Lung (tissue), 12 donors: ENCODE results near the gene PRKCZ. TPM values are rescaled to one million over a fixed set of nuclear protein-coding genes. Genes with fewer than 3 reads are reported as not detected.

Experiments used
- ATAC-seq: fragments of 200-7000 bp; cut with Tn5 transposase; one replicate; pipeline ENCODE4 v1.9.1; 2020; ENCODE audit warnings: moderate number of reproducible peaks; ENCODE audit not compliant: insufficient read depth, low FRiP score
- DNase-seq, 3 donors: peaks; one replicate each; pipeline ENCODE4 v3.0.0-alpha.2; 2013 to 2017
- H3K27ac ChIP-seq, 2 donors: one replicate each; pipeline ENCODE4 v1.5.1; 2013; ENCODE audit warnings: mild to moderate bottlenecking in 2 of 2, moderate library complexity in 2 of 2, control low read depth in 1 of 2, inconsistent platforms in 1 of 2, low read depth in 1 of 2, low read length in 1 of 2
- H3K27me3 ChIP-seq, 3 donors: one replicate each; pipeline ENCODE4 v1.5.1; 2013; ENCODE audit warnings: low read length in 2 of 3; ENCODE audit not compliant: control insufficient read depth in 3 of 3, insufficient read depth in 3 of 3
- H3K36me3 ChIP-seq, 4 donors: one replicate each; pipeline ENCODE4 v1.5.1; 2013; ENCODE audit warnings: low read length in 4 of 4, mild to moderate bottlenecking in 1 of 4, moderate library complexity in 1 of 4; ENCODE audit not compliant: control insufficient read depth in 4 of 4, insufficient read depth in 4 of 4
- H3K4me1 ChIP-seq, 5 donors: one replicate each; pipeline ENCODE4 v1.5.1; 2013; ENCODE audit warnings: low read length in 5 of 5, mild to moderate bottlenecking in 2 of 5, moderate library complexity in 1 of 5; ENCODE audit not compliant: control insufficient read depth in 5 of 5, insufficient read depth in 5 of 5
- H3K4me3 ChIP-seq: one replicate; pipeline ENCODE4 v1.5.1; 2013; ENCODE audit warnings: mild to moderate bottlenecking, control low read depth, moderate library complexity
- H3K9ac ChIP-seq, 2 donors: one replicate each; pipeline ENCODE4 v1.5.1; 2013; ENCODE audit warnings: low read length in 2 of 2, control low read depth in 1 of 2; ENCODE audit not compliant: insufficient read depth in 1 of 2
- H3K9me3 ChIP-seq, 4 donors: one replicate each; pipeline ENCODE4 v1.5.1; 2013; ENCODE audit warnings: low read length in 3 of 4, mild to moderate bottlenecking in 1 of 4, moderate library complexity in 1 of 4; ENCODE audit not compliant: control insufficient read depth in 4 of 4, insufficient read depth in 3 of 4
- whole genome bisulfite sequencing, 2 donors: extraction: QIAGEN DNeasy Blood & Tissue Kit; methylation state at CpG; one replicate each; pipeline ENCODE4 v1.1.7; 2013; 5-methylcytosine and 5-hydroxymethylcytosine counted together
- polyA plus RNA-seq, 2 donors: library from polyadenylated mRNA; stranded (reverse); fragments of 200-250 nt; gene quantifications; one replicate each; pipeline ENCODE4 v1.2.1, GENCODE V29; 2013
- total RNA-seq, 2 donors: library from RNA; depleted of rRNA in 1 of 2; stranded (reverse); fragments of >200 nt in 1 of 2; gene quantifications; one replicate each; pipeline ENCODE4 v1.2.1, GENCODE V29; 2014 to 2021
- TF ChIP-seq, protein P1 (sequence below): IDR thresholded peaks from 2 replicates; pipeline ENCODE4 v1.5.1; 2012; ENCODE audit warnings: mild to moderate bottlenecking; ENCODE audit errors: control extremely low read depth, extremely low read depth
- donor health status: control.
- donor health status: control.
- donor health status: Bipolar disorder and iron deficiency.
- donor health status: healthy.
- donor health status: DM: yes; HTN: yes; CAD: no.

PRKCZ gene
- total and polyA plus RNA-seq, 4 donors, result 55.2 to 149 (median 117) TPM

- TF ChIP-seq, protein P1, sequence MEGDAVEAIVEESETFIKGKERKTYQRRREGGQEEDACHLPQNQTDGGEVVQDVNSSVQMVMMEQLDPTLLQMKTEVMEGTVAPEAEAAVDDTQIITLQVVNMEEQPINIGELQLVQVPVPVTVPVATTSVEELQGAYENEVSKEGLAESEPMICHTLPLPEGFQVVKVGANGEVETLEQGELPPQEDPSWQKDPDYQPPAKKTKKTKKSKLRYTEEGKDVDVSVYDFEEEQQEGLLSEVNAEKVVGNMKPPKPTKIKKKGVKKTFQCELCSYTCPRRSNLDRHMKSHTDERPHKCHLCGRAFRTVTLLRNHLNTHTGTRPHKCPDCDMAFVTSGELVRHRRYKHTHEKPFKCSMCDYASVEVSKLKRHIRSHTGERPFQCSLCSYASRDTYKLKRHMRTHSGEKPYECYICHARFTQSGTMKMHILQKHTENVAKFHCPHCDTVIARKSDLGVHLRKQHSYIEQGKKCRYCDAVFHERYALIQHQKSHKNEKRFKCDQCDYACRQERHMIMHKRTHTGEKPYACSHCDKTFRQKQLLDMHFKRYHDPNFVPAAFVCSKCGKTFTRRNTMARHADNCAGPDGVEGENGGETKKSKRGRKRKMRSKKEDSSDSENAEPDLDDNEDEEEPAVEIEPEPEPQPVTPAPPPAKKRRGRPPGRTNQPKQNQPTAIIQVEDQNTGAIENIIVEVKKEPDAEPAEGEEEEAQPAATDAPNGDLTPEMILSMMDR, result no peak
- DNase-seq (no peak), ATAC-seq (no peak)
- peaks cover 0 to 14% (median 0%) of the 10 kb centered on the region in 4 donors for H3K36me3 ChIP-seq
- H3K9me3 ChIP-seq, result no peaks in the 10 kb centered on the region
- H3K4me3 ChIP-seq, result no peak overlapping the region
- H3K9ac ChIP-seq, result no peak overlapping the region
- no peaks in the 10 kb centered on the region for H3K4me1 ChIP-seq
- 95 to 96% methylated on average over 13 of the region's 13 CpGs for WGBS, 2 donors
- H3K27me3 ChIP-seq, result no peaks in the 10 kb centered on the region
- no peak overlapping the region for H3K27ac ChIP-seq
Observed at GRCh38 chr1:2168090-2168489, 117.9 kb downstream of the PRKCZ start.

- no peaks in the 10 kb centered on the region for H3K9me3 ChIP-seq
- no peaks in the 10 kb centered on the region for H3K27me3 ChIP-seq
- H3K9ac ChIP-seq, result no peak overlapping the region
- no peaks in the 10 kb centered on the region for H3K4me1 ChIP-seq
- no peak overlapping the region for H3K27ac ChIP-seq
- 91 to 92% methylated on average over 12 of the region's 12 CpGs for WGBS, 2 donors
- H3K4me3 ChIP-seq, result no peak overlapping the region
- ATAC-seq (no peak), DNase-seq (no peak)
- TF ChIP-seq, protein P1, result no peak
- peaks cover 0 to 12% (median 0%) of the 10 kb centered on the region in 4 donors for H3K36me3 ChIP-seq
Observed at GRCh38 chr1:2168535-2168934, 118.3 kb downstream of the PRKCZ start.

DNA sequence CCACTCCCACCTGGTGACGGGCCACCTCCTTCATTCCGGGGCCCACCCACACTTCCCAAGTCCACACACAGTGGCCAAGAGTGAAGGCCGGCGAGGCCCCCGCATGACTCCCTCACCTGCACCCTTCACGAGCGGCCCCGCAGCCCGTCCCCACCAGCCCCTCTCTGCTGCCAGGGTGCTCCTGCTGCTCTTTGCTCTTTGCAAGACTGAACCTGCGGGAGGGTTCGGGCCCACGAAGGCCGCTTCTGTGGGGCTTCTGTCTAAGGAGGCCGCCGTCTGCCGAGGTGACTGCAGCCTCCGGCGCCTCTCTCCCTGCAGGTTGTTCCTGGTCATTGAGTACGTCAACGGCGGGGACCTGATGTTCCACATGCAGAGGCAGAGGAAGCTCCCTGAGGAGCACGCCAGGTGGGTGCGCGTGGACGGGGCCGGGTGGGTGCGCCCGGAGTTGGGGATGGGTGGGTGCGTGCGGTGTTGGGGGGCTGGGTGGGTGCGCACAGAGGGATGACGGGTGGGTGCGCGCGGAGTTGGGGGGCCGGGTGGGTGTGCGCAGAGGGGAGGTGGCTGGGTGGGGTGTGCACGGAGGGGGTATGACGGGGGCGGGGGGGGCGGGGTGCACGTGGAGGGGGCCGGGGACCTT, 119.1 kb downstream of the PRKCZ start:
- 95% methylated on average over 43 of the region's 43 CpGs for WGBS, 2 donors
- H3K36me3 ChIP-seq, result peaks cover 0 to 12% (median 0%) of the 10 kb centered on the region in 4 donors
- H3K4me1 ChIP-seq, result peaks cover 0 to under 1% (median 0%) of the 10 kb centered on the region in 5 donors
- H3K9ac ChIP-seq, result no peak overlapping the region
- DNase-seq, result no peak
- no peak overlapping the region for H3K27ac ChIP-seq
- TF ChIP-seq, protein P1, result no peak
- no peak overlapping the region for H3K4me3 ChIP-seq
- no peaks in the 10 kb centered on the region for H3K27me3 ChIP-seq
- no peak for ATAC-seq
- H3K9me3 ChIP-seq, result no peaks in the 10 kb centered on the region

DNA sequence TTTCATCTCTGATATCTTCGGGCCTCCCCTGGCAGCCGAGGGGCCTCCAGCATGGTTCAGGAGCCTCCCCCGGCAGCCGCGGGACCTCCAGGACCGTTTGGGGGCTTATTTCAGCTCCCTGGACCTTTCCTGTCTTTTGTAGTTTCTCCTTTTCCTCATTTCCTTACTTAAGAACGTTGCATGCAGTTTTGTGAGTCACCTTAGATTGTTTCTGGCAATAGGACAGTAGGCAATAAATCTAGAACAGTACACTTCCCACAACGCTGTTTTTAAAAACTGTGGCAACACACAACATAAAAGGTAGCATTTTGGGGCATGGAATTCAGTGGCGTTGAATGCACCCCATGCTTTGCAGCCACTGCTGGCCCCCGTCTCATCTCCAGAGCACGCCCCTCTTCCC, 120.0 kb downstream of the PRKCZ start:
- Histone ChIP-seq H3K9me3 (no peaks in the 10 kb centered on the region), H3K36me3 (peaks cover 0 to 12% (median 0%) of the 10 kb centered on the region in 4 donors), H3K9ac (no peak overlapping the region), H3K27ac (no peak overlapping the region), H3K4me3 (no peak overlapping the region), H3K4me1 (peaks cover 0 to 5% (median 0%) of the 10 kb centered on the region in 5 donors), H3K27me3 (no peaks in the 10 kb centered on the region)
- WGBS, 2 donors, result 77% methylated on average over 11 of the region's 11 CpGs
- TF ChIP-seq, protein P1, result no peak
- ATAC-seq, result no peak
- DNase-seq, result no peak
